ENCODE data around the gene UVSSA. TPM values are rescaled to one million over a fixed set of nuclear protein-coding genes. Genes with fewer than 3 reads are reported as not detected.
A peak's percentile ranks its signal among the peaks of the same experiment; 100 is the strongest.

UVSSA gene
- total RNA-seq, 6 experiments from 2014 or later: 7.7 to 9.0 (median 8.7) TPM

DNA sequence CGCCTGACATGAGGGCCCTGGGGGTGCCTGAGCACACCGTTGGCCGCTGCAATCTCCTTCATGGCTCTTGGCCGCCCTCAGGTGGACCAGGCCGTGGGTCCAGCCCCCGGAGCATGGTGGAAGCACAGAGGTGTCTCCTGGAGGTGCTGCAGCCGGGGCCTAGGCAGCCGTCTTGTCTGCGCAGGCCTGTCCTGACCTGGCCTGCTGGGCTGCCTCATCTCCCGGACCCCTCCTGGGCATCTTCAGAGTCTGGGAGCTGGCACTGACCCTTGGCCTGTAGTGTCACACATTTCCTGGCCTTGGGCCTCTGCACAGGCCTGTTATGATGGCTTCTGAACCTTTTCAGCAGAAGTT is 20.9 kb downstream of the UVSSA start:
- Mint-ChIP-seq H3K27ac (no peak overlapping the region), H3K36me3 (ENCODE audit: low read depth) (peaks cover 6% of the 10 kb centered on the region), H3K9me3 (no peaks in the 10 kb centered on the region), H3K4me1 (ENCODE audit: low read depth) (no peaks in the 10 kb centered on the region), H3K27me3 (ENCODE audit: insufficient read depth) (no peaks in the 10 kb centered on the region), H3K4me3 (no peak overlapping the region)
- DNase-seq: no peak
- TF ChIP-seq, protein P1, sequence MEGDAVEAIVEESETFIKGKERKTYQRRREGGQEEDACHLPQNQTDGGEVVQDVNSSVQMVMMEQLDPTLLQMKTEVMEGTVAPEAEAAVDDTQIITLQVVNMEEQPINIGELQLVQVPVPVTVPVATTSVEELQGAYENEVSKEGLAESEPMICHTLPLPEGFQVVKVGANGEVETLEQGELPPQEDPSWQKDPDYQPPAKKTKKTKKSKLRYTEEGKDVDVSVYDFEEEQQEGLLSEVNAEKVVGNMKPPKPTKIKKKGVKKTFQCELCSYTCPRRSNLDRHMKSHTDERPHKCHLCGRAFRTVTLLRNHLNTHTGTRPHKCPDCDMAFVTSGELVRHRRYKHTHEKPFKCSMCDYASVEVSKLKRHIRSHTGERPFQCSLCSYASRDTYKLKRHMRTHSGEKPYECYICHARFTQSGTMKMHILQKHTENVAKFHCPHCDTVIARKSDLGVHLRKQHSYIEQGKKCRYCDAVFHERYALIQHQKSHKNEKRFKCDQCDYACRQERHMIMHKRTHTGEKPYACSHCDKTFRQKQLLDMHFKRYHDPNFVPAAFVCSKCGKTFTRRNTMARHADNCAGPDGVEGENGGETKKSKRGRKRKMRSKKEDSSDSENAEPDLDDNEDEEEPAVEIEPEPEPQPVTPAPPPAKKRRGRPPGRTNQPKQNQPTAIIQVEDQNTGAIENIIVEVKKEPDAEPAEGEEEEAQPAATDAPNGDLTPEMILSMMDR (IDR thresholded peaks at IDR 0.05): no peak

DNA sequence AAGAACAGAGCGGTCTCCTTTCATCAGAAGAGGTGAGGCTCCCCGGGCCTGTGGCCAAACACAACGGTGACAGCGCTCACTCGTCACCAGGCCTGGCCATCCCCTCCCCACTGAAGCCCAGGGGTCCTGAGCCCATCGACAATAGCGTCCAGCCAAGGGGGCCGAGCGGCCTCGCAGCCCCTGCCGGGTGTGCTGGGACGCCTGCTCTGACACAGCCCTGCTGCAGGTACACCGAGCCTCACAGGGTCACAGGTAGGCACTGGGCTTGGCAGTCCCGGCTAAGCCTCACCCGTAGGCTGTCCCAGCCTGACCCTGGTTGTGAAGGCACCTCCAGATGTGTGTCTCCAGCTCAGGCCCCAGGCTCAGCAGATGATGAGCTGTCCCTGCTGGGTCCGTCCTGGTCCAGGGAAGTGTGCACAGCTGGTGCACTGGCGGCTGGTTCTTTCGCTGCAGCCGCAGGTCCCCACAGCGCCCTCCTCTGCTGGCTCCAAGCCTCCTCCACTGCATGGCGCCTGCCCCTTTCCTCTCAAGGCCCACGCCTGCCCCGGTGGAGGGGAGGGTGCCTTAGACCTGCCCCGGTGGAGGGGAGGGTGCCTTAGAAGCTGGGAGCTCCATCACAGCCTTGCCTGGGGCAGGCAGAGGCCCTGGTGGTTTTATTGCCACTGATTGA is 21.5 kb downstream of the UVSSA start:
- Mint-ChIP-seq H3K4me1 (ENCODE audit: low read depth) (no peaks in the 10 kb centered on the region), H3K27ac (no peak overlapping the region), H3K36me3 (ENCODE audit: low read depth) (peaks cover 6% of the 10 kb centered on the region), H3K27me3 (ENCODE audit: insufficient read depth) (no peaks in the 10 kb centered on the region), H3K9me3 (no peaks in the 10 kb centered on the region), H3K4me3 (no peak overlapping the region)
- DNase-seq: no peak
- TF ChIP-seq, protein P1 (IDR thresholded peaks at IDR 0.05): peak; percentile 25

DNA sequence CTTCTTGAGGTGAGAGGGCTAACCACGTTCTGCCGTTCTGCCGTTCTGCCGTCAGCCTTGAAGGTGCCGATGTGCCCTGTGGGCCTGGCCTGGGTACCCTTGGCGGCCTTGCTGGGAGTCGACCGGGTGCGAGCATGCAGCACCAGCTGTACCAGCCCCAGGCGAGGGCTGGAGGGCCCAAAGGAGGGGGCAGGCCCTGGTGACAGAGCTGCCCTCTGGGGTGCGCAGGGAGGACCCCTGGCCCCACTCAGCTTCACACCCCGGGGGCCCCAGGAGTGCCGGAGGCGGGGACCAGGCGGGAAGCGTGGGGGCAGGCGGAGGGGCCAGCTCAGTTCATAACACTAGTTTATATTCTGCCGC is 22.1 kb downstream of the UVSSA start:
- no peaks in the 10 kb centered on the region for H3K9me3 Mint-ChIP-seq
- H3K27ac Mint-ChIP-seq: no peak overlapping the region
- H3K4me3 Mint-ChIP-seq: no peak overlapping the region
- DNase-seq: no peak
- peaks cover 6% of the 10 kb centered on the region for H3K36me3 Mint-ChIP-seq (ENCODE audit: low read depth)
- no peaks in the 10 kb centered on the region; the same call in 1 of the 2 replicates for H3K27me3 Mint-ChIP-seq (ENCODE audit: insufficient read depth)
- H3K4me1 Mint-ChIP-seq (ENCODE audit: low read depth): no peaks in the 10 kb centered on the region
- TF ChIP-seq, protein P1 (IDR thresholded peaks at IDR 0.05): no peak

DNA sequence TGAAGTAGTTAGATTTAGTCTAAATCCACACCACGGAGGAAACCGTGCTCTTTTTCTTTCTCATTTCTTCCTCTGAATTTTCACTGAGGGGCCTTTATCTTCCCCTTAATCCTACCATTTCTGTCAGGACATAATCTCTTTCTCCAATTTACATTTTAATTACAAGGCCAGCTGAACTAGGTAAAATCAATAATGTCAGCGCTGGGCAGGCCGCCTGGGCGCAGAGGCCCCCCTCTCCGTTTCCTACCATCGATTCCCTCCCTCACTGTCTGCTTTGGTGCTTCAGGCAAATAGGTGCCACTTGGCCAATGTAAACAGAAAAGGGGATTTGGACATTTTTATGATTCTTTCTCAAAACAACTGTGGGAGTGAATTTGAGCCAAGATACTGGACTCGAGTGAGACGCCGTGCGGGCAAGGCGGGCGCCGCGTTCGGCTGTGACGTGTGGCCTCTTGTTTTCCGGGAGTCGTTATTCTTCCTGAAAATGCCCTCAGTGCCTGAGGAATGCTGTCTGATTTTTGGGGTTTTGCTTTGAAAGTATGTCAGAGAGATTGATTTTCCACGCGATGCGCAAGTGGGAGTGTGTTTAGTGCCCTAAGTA is 22.6 kb downstream of the UVSSA start:
- Mint-ChIP-seq H3K36me3 (ENCODE audit: low read depth) (peaks cover 6% of the 10 kb centered on the region), H3K27me3 (ENCODE audit: insufficient read depth) (no peaks in the 10 kb centered on the region; the same call in 1 of the 2 replicates), H3K4me3 (no peak overlapping the region), H3K27ac (no peak overlapping the region), H3K9me3 (no peaks in the 10 kb centered on the region), H3K4me1 (ENCODE audit: low read depth) (no peaks in the 10 kb centered on the region)
- no peak for DNase-seq
- TF ChIP-seq, protein P1 (IDR thresholded peaks at IDR 0.05): no peak

DNA sequence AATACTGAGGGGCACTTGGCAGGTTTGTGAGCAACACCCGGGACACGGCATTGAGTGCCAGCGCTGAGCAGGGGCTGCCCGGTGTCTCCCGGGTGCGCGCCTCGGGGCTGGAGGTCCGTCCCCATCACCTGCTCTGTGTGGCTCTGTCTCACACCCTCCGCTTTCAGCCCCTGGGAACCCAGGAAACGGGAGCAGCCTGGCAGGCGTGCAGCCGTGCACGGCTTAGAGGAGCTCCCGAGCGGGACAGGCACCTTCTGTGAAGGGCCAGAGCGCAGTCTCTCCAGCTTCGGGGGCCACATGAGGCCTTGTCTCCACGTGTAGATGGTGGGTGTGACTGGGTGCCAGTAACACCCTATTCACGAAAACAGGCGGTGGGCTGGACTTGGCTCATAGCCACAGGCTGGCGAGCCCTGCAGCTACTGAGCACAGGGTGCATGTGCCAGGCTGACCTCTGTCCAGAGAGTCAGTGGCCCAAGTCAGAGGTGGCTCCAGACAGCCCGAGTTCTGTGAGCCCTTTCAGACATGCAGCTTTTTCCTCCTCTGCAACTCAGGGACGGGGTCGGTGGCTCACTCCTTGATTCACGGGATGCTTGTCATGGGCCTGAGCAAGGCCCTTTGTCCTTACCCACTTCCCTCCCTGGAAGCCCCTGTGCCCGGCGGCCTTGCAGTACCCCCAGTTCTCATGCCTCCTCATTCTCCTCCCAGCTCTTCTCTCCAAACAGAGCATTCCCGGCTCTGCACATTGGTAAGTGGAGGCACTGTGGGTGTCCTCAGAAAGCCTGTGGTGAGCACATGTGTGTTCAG is 23.5 kb downstream of the UVSSA start:
- H3K4me1 Mint-ChIP-seq (ENCODE audit: low read depth): no peaks in the 10 kb centered on the region
- H3K27ac Mint-ChIP-seq: no peak overlapping the region
- H3K4me3 Mint-ChIP-seq: no peak overlapping the region

More for the DNA sequence above, 23.5 kb downstream of the UVSSA start:
- Mint-ChIP-seq H3K27me3 (ENCODE audit: insufficient read depth) (no peaks in the 10 kb centered on the region; the same call in 1 of the 2 replicates), H3K9me3 (no peaks in the 10 kb centered on the region), H3K36me3 (ENCODE audit: low read depth) (peaks cover 6% of the 10 kb centered on the region)
- no peak for DNase-seq
- TF ChIP-seq, protein P1 (IDR thresholded peaks at IDR 0.05): no peak

Measured in HFFc6 (cell line).